Measurements from ENCODE around the gene CNTN5.

GRCh38 chr11:100354736-100355135 lies 1334.0 kb downstream of the CNTN5 start:
- TF ChIP-seq CTCF (IDR thresholded peaks at IDR 0.05) = no peak
- no peak for TF ChIP-seq POLR2A (IDR thresholded peaks at IDR 0.05)

Data from esophagus squamous epithelium (tissue), 4 donors.